ENCODE data around the gene AKR7A3.

The AKR7A3 gene

DNA sequence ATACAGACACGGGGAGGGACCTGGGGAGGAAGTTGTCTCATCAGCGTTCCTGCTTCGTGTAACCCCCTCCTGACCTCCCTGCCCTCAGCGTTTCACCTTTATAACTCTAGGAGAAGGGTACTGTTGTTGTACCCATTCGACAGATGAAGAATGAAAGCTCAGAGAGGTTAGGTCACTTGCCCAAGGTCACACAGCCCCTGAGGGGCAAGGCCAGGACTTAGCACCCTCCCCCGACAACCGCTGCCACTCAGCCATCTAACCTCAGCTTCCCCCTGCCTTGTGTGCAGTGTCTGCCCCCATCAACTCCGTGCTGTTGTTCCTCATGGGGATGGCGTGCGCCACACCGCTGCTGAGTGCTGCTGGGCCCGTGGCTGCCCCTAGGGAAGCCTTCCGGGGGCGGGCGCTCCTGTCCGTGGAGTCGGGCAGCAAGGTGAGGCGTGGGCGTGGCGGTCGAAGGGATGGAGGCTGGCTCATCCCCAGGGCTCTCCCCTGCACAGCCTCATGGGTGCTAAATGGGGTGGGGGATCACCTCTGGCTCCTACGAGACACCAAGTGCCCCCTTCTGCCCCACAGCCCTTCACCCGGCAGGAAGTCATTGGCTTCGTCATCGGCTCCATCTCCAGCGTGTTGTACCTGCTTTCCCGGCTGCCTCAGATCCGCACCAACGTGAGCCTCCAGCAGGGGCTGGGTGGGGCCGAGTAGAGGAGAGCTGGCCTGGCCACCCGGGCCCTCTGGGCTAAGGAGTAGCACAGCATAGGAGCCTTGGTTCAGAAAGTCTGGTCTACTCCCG, 37.6 kb upstream of the AKR7A3 start:
- TF ChIP-seq, protein P1, sequence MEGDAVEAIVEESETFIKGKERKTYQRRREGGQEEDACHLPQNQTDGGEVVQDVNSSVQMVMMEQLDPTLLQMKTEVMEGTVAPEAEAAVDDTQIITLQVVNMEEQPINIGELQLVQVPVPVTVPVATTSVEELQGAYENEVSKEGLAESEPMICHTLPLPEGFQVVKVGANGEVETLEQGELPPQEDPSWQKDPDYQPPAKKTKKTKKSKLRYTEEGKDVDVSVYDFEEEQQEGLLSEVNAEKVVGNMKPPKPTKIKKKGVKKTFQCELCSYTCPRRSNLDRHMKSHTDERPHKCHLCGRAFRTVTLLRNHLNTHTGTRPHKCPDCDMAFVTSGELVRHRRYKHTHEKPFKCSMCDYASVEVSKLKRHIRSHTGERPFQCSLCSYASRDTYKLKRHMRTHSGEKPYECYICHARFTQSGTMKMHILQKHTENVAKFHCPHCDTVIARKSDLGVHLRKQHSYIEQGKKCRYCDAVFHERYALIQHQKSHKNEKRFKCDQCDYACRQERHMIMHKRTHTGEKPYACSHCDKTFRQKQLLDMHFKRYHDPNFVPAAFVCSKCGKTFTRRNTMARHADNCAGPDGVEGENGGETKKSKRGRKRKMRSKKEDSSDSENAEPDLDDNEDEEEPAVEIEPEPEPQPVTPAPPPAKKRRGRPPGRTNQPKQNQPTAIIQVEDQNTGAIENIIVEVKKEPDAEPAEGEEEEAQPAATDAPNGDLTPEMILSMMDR (IDR thresholded peaks at IDR 0.05; ENCODE audit: extremely low read depth, missing control alignments), result no peak
- DNase-seq (ENCODE audit: low spot score), result no peak

DNA sequence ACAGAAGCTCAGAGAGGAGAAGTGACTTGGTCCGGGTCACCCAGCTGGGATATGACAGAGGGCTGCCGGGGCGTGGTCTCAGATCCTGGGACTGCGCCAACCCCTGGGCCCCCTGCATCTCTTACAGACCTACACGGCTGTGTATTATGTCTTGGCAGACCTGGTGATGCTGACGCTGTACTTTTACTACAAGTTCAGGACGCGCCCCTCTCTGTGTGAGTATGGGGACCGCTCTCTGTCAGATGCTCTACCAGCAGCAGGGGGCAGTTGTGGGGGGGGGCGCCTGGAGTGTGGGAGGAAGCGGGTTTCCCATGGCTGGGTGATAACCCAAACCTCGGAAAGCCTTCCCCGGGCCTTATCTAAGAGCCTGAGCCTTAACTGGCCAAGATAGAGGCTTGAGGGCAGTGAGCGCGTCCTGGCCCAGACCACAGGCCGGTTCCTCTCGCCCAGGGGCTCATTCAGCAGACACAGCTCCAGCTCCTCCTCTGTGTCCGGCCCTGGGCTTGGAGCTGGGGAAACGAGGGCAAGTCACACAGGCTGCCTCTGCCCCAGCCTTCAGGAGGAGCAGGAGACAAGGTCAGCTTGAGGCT, 36.9 kb upstream of the AKR7A3 start:
- TF ChIP-seq, protein P1 (IDR thresholded peaks at IDR 0.05; ENCODE audit: extremely low read depth, missing control alignments), result no peak
- DNase-seq (ENCODE audit: low spot score), result no peak

- TF ChIP-seq, protein P1 (IDR thresholded peaks at IDR 0.05; ENCODE audit: extremely low read depth, missing control alignments), result no peak
- no peak for DNase-seq (ENCODE audit: low spot score)
Observed at GRCh38 chr1:19324665-19324990, 36.1 kb upstream of the AKR7A3 start.

DNA sequence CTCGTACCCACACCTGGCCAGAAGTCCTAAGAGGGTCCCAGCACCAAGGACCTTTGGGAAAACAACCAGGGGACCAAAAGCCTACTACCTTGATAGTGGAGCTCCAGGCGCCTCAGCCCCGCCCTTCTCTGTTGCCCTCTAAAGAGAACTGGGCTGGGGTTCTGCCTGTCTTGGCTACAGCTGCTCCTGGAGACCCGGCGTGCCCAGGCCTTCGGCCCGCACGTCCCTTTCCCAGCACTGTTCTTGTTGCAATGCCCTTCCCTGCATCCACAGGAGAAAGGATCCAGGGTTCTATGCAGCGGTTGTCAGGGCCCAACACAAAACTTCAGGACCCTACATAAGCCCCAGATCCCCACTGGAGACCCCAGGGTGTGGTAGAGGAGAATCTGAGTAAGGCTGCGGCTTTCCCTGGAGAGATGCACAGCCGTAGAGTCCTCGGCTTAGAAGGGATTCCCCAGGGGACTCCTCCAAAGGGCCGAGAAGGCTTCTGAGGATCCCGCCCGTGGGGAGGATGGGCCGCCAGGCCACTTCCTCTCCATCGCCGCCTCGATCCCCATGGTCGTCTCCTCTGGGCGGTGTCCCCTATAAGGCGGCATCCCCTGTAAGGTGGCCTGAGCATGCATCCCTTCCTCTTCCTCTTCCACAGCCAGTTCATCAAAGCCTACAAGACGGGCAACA, 35.6 kb upstream of the AKR7A3 start:
- TF ChIP-seq, protein P1 (IDR thresholded peaks at IDR 0.05; ENCODE audit: extremely low read depth, missing control alignments), result no peak
- DNase-seq (ENCODE audit: low spot score), result no peak

DNA sequence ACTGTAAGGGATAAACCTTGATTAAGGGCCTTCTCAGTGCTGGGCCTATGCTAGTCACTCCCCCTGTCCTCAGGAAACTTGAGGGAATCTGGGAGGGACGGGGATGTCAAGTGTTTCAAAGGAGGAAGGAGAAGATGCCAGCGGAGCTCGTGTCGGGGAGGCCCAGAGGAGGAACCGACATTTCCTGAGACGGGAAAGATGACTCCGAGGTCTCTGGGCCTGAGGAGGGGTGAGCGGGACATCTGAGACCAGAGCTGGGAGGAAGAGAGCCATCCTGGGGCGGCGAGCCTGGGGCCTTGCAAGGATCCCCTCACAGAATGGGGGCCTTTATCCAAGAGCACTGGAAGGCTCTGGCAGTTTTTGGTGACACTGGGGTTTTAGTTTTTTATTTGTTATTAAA, 33.9 kb upstream of the AKR7A3 start:
- no peak for DNase-seq (ENCODE audit: low spot score)
- TF ChIP-seq, protein P1 (IDR thresholded peaks at IDR 0.05; ENCODE audit: extremely low read depth, missing control alignments), result no peak

- TF ChIP-seq, protein P1 (IDR thresholded peaks at IDR 0.05; ENCODE audit: extremely low read depth, missing control alignments), result no peak
- no peak for DNase-seq (ENCODE audit: low spot score)
Observed at GRCh38 chr1:19321071-19321470, 32.5 kb upstream of the AKR7A3 start.

DNA sequence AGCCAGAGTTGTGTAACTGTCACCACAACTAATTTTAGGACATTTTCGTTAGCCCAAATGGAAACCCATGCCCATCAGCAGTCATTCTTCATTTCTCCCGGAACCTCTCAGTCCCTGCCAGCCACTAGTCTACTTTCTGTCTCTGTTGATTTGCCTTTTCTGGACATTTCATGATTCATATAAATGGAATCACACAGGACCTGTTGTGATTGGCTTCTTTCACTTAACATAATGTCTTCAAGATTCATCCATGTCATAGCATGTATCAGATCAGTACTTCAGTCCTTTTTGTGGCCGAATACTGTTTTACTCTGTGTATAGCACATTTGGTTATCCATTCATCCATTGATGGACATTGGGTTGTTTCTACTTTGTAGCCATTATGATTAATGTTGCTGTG, 30.6 kb upstream of the AKR7A3 start:
- DNase-seq (ENCODE audit: low spot score), result no peak
- TF ChIP-seq, protein P1 (IDR thresholded peaks at IDR 0.05; ENCODE audit: extremely low read depth, missing control alignments), result no peak
